Cardiac muscle cell (in vitro differentiated cells and primary cell): ENCODE measurements around the gene EEIG1. TPM values are rescaled to one million over a fixed set of nuclear protein-coding genes. Genes with fewer than 3 reads are reported as not detected.
A peak's percentile ranks its signal among the peaks of the same experiment; 100 is the strongest.

ENCODE experiments used
- DNase-seq, 2 donors: peaks; one replicate each; pipeline versions ENCODE4 v3.0.0 to v3.0.0-alpha.2; 2010 to 2017; ENCODE audit warnings: low read depth in 1 of 2, low spot score in 1 of 2
- H3K27ac ChIP-seq: fragments of 200-600 bp; sonication (generic); 2 replicates; pipeline ENCODE4 v1.5.1; 2016
- H3K27me3 ChIP-seq: fragments of 200-600 bp; sonication (generic); 2 replicates; pipeline ENCODE4 v1.6.0; 2016; ENCODE audit warnings: control low read depth
- H3K36me3 ChIP-seq: fragments of 200-600 bp; sonication (generic); 2 replicates; pipeline ENCODE4 v1.5.1; 2016; ENCODE audit warnings: control low read depth
- H3K4me1 ChIP-seq: fragments of 200-600 bp; sonication (generic); 2 replicates; pipeline ENCODE4 v1.8.1; 2017; ENCODE audit warnings: low read depth, mild to moderate bottlenecking, mixed run types
- H3K4me3 ChIP-seq: fragments of 200-600 bp; sonication (generic); 2 replicates; pipeline ENCODE4 v1.5.1; 2016; ENCODE audit warnings: mild to moderate bottlenecking
- H3K9me3 ChIP-seq: fragments of 200-600 bp; sonication (generic); 2 replicates; pipeline ENCODE4 v1.5.1; 2017; ENCODE audit warnings: low read depth, mild to moderate bottlenecking, control low read depth
- polyA plus RNA-seq: library from polyadenylated mRNA; unstranded; fragments of >200 nt; fragmentation: Nextera tagmentation; extraction: Ambion mirVana; gene quantifications from 2 replicates; pipeline ENCODE4 v1.2.1, GENCODE V29; 2016
- total RNA-seq: library from RNA; depleted of rRNA; stranded (reverse); fragments of >200 nt; gene quantifications from 2 replicates; pipeline ENCODE4 v1.2.3, GENCODE V29; 2016
- TF ChIP-seq, protein P1 (sequence below): IDR thresholded peaks from 2 replicates; pipeline ENCODE4 v1.5.1; 2012; ENCODE audit warnings: low read depth, mild to moderate bottlenecking, low read length

Gene EEIG1
- total and polyA plus RNA-seq, 2 experiments from 2014 or later, result 25.6 to 26.6 TPM

DNA sequence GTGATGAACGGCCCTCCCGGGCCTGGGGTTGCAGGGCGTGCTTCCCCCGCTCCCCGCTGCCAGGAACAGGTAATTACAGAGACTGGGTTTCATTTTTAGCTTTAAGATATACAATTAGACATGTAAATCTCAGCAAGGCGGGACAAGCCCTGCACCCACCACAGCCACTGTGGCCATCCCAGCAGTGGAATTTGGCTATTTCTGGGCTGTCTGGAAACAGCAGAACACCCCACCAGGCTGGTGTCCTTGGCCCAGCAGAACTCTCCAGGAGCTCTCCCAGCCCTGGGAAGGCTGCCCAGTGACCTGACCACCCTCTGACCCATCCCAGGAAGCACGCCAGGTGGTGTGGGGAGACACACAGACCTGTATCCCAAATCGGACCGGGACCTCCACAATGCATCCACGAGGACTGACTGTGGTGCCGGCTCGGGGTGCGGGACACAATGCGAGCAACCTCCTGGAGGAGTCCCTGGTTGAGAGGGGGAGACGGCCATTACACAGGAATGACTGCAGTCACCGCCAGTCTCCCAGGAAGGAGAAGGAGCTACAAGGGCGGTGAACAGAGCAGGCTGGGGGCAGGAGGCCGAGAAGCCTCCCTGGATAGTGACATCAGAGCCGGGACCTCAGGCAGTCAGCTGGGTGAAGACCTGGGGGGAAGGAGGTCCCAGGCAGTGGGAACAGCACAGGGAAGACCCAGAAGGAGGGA is 17.3 kb downstream of the EEIG1 start:
- H3K36me3 ChIP-seq, result no peaks in the 10 kb centered on the region
- H3K27ac ChIP-seq, result peak overlapping the region; percentile 69
- H3K27me3 ChIP-seq, result no peaks in the 10 kb centered on the region
- DNase-seq, result no peak
- no peaks in the 10 kb centered on the region for H3K9me3 ChIP-seq
- peaks cover 37% of the 10 kb centered on the region for H3K4me1 ChIP-seq
- TF ChIP-seq, protein P1, sequence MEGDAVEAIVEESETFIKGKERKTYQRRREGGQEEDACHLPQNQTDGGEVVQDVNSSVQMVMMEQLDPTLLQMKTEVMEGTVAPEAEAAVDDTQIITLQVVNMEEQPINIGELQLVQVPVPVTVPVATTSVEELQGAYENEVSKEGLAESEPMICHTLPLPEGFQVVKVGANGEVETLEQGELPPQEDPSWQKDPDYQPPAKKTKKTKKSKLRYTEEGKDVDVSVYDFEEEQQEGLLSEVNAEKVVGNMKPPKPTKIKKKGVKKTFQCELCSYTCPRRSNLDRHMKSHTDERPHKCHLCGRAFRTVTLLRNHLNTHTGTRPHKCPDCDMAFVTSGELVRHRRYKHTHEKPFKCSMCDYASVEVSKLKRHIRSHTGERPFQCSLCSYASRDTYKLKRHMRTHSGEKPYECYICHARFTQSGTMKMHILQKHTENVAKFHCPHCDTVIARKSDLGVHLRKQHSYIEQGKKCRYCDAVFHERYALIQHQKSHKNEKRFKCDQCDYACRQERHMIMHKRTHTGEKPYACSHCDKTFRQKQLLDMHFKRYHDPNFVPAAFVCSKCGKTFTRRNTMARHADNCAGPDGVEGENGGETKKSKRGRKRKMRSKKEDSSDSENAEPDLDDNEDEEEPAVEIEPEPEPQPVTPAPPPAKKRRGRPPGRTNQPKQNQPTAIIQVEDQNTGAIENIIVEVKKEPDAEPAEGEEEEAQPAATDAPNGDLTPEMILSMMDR, result no peak
- H3K4me3 ChIP-seq, result no peak overlapping the region

DNA sequence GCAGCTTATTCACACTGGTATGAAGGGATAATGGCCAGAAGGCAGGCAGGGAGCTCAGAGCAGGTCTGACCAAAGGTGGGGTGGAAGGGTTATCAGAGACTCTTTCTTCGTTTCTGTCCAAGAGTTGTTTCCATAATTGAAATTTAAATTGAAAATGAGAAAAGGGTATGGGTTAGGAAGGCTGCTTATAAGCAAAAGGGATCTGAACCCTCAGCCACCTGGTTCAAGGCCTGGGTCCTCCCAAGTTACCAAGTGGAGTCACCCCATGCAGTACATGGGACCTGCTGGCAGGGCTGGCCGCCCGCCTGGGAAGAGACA is 17.8 kb downstream of the EEIG1 start:
- TF ChIP-seq, protein P1, result no peak
- Histone ChIP-seq H3K27ac (peak overlapping the region; percentile 69), H3K27me3 (no peaks in the 10 kb centered on the region), H3K4me1 (peaks cover 37% of the 10 kb centered on the region), H3K9me3 (no peaks in the 10 kb centered on the region), H3K4me3 (no peak overlapping the region), H3K36me3 (no peaks in the 10 kb centered on the region)
- no peak for DNase-seq

DNA sequence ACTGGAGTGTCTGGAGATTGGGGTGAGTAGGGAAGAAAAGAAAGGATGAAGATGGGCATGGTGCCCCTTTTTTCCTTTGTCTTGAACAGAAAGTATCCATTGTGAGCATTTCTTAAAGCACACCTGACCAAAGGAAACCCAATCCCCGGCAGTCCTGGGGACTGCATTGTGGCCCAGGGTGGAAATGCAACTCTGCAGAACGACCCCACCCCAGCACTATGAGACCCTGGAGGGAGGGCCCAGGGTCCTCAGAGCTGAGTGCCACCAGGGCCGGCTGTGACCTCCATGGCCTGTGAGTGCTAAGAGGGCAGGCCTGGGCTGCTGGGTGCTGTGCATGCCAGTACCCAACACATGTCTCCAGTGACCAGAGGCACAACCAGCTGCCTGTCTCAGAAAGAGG is 18.5 kb downstream of the EEIG1 start:
- H3K27ac ChIP-seq, result peak overlapping the region; percentile 25
- TF ChIP-seq, protein P1, result no peak
- H3K4me1 ChIP-seq, result peaks cover 37% of the 10 kb centered on the region
- H3K36me3 ChIP-seq, result no peaks in the 10 kb centered on the region
- H3K4me3 ChIP-seq, result no peak overlapping the region
- H3K27me3 ChIP-seq, result no peaks in the 10 kb centered on the region
- DNase-seq, result no peak
- no peaks in the 10 kb centered on the region for H3K9me3 ChIP-seq

DNA sequence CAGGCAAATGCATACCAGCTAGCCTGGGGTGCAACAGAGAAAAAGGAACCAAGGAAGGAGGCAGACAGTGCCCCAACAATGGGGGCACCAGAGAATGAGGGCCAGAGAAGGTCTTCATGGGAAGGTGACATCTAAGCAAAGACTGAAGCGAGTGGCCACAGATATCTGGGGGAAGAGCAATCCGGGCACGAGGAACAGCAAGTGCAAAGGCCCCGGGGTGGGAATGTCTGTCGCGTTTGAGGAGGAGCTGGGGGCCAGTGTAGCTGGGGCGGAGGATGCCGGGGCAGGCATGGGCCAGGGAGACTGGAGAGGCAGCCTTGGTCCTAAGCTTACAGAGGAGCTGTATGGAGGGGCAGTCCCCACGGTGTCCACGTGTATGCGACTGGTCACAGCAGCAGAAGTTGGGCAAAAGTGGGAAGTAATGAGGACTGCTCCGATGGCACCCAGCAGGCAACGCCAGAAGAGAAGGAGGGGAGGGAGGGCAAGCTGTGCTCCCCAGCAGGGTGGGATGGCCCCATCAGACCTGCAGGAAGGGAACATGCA is 19.1 kb downstream of the EEIG1 start:
- TF ChIP-seq, protein P1, result no peak
- H3K4me3 ChIP-seq, result no peak overlapping the region
- peak overlapping the region; percentile 25 for H3K27ac ChIP-seq
- peaks cover 31% of the 10 kb centered on the region for H3K4me1 ChIP-seq
- no peak for DNase-seq
- H3K27me3 ChIP-seq, result no peaks in the 10 kb centered on the region
- no peaks in the 10 kb centered on the region for H3K9me3 ChIP-seq
- no peaks in the 10 kb centered on the region for H3K36me3 ChIP-seq

DNA sequence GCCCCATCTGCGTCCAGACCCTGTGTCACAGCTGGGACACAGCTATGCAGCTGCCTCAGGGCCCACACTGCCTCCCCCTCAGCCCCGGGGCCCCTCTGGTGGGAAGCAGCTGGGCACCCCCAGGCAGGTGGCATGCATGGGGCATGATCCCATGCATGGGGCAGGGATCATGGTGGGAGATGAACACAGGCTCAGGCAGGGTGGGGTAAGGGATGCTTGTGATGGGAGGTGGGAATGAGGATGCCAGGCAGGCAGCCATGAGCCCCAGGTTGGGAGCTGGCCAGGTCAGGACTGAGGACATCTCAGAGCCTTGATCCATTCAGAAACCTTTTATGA is 19.7 kb downstream of the EEIG1 start:
- Histone ChIP-seq H3K4me3 (no peak overlapping the region), H3K4me1 (peaks cover 25% of the 10 kb centered on the region), H3K36me3 (no peaks in the 10 kb centered on the region), H3K9me3 (no peaks in the 10 kb centered on the region), H3K27ac (peak overlapping the region; percentile 87), H3K27me3 (no peaks in the 10 kb centered on the region)
- no peak for DNase-seq
- TF ChIP-seq, protein P1, result no peak
